ENCODE data around the gene TMX2. TPM values are rescaled to one million over a fixed set of nuclear protein-coding genes. Genes with fewer than 3 reads are reported as not detected.
"Not testable (repeated sequence)": the region's sequence is repeated elsewhere in the genome, so short reads cannot be mapped to it uniquely, and the experiment has no call there.

The TMX2 gene
- total and polyA plus RNA-seq, 2 experiments from 2014 or later = 104 to 129 TPM

DNA sequence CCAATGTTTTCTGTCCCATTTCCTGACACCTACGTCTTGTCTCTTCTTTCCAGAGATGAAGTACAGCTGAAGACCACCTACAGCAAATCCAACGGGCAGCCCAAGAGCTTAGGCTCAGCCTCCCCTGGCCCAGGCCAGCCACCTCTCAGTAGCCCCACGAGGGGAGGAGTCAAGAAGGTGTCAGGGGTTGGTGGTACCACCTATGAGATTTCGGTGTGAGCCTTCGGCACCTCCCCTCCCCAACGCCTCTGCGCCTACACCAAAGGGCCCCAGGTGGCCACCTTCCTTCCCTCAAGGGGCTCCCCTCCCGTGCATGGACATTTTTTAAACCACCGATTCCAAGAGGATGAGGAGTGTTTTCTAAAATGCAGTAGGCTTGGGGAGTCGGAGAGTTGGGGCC, 12.6 kb upstream of the TMX2 start:
- Histone ChIP-seq H3K4me3 (no peak overlapping the region), H3K9me2 (replicated peaks; ENCODE audit: insufficient read depth) (no peaks in the 10 kb centered on the region), H3K27me3 (no peaks in the 10 kb centered on the region), H4K20me1 (ENCODE audit: insufficient read depth, poor library complexity, severe bottlenecking) (no peaks in the 10 kb centered on the region), H3K4me2 (no peak overlapping the region), H3K9me3 (ENCODE audit: low read depth) (no peaks in the 10 kb centered on the region), H3K4me1 (ENCODE audit: insufficient read depth) (no peaks in the 10 kb centered on the region), H3K36me3 (replicated peaks; ENCODE audit: insufficient read depth, low read depth) (peaks cover 1% of the 10 kb centered on the region), H2AFZ (no peak overlapping the region), H3K27ac (no peak overlapping the region), H3K79me2 (no peaks in the 10 kb centered on the region)
- DNase-seq (ENCODE audit: low spot score) = no peak
- 94% methylated on average over 10 of the region's 10 CpGs for WGBS (ENCODE audit: low lambda C conversion rate, missing lambda C conversion rate)
- TF ChIP-seq EZH2phosphoT487 (IDR thresholded peaks at IDR 0.05; ENCODE audit: low read depth, severe bottlenecking, unreplicated experiment) = no peak
- TF ChIP-seq, protein P1, sequence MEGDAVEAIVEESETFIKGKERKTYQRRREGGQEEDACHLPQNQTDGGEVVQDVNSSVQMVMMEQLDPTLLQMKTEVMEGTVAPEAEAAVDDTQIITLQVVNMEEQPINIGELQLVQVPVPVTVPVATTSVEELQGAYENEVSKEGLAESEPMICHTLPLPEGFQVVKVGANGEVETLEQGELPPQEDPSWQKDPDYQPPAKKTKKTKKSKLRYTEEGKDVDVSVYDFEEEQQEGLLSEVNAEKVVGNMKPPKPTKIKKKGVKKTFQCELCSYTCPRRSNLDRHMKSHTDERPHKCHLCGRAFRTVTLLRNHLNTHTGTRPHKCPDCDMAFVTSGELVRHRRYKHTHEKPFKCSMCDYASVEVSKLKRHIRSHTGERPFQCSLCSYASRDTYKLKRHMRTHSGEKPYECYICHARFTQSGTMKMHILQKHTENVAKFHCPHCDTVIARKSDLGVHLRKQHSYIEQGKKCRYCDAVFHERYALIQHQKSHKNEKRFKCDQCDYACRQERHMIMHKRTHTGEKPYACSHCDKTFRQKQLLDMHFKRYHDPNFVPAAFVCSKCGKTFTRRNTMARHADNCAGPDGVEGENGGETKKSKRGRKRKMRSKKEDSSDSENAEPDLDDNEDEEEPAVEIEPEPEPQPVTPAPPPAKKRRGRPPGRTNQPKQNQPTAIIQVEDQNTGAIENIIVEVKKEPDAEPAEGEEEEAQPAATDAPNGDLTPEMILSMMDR (IDR thresholded peaks at IDR 0.05; ENCODE audit: poor library complexity) = no peak
- no peak for TF ChIP-seq EZH2 (IDR thresholded peaks at IDR 0.05; ENCODE audit: borderline replicate concordance)

DNA sequence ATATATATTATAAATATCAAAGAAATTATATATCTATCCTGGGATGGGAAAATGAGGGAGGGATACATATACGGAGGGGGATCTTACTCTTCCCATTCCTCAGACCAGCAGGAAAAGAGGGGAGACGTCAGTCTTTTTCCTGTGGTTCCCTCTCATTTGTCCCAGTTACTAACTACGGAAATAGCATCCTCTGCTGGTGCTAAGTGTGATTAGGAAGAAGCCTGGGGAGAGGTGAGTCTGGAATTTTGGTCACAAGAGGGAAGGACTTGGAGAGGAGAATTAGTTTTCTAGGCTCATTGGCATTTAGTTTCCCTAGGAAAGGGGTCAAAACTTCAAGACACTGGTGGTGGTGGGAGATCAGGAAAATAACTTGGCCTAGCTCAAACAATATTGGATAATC, 12.0 kb upstream of the TMX2 start:
- Histone ChIP-seq H4K20me1 (ENCODE audit: insufficient read depth, poor library complexity, severe bottlenecking) (no peaks in the 10 kb centered on the region), H3K4me2 (no peak overlapping the region), H3K36me3 (replicated peaks; ENCODE audit: insufficient read depth, low read depth) (no peaks in the 10 kb centered on the region), H3K4me3 (no peak overlapping the region), H3K79me2 (no peaks in the 10 kb centered on the region), H3K27ac (no peak overlapping the region), H3K9me2 (replicated peaks; ENCODE audit: insufficient read depth) (no peaks in the 10 kb centered on the region), H3K9me3 (ENCODE audit: low read depth) (no peaks in the 10 kb centered on the region), H2AFZ (no peak overlapping the region), H3K4me1 (ENCODE audit: insufficient read depth) (no peaks in the 10 kb centered on the region), H3K27me3 (no peaks in the 10 kb centered on the region)
- no peak for TF ChIP-seq EZH2 (IDR thresholded peaks at IDR 0.05; ENCODE audit: borderline replicate concordance)
- no peak for TF ChIP-seq EZH2phosphoT487 (IDR thresholded peaks at IDR 0.05; ENCODE audit: low read depth, severe bottlenecking, unreplicated experiment)
- TF ChIP-seq, protein P1 (IDR thresholded peaks at IDR 0.05; ENCODE audit: poor library complexity) = no peak
- no peak for DNase-seq (ENCODE audit: low spot score)
- 87% methylated on average over 3 of the region's 3 CpGs for WGBS (ENCODE audit: low lambda C conversion rate, missing lambda C conversion rate)

GRCh38 chr11:57703341-57703740, 9.1 kb upstream of the TMX2 start:
- no peak overlapping the region for H3K4me3 ChIP-seq
- H3K27ac ChIP-seq = no peak overlapping the region
- H3K4me1 ChIP-seq (ENCODE audit: insufficient read depth) = no peaks in the 10 kb centered on the region
- H3K79me2 ChIP-seq = peaks cover 26% of the 10 kb centered on the region
- no peaks in the 10 kb centered on the region for H4K20me1 ChIP-seq (ENCODE audit: insufficient read depth, poor library complexity, severe bottlenecking)
- H3K36me3 ChIP-seq (replicated peaks; ENCODE audit: insufficient read depth, low read depth) = no peaks in the 10 kb centered on the region
- no peak overlapping the region for H2AFZ ChIP-seq
- H3K4me2 ChIP-seq = no peak overlapping the region
- WGBS (ENCODE audit: low lambda C conversion rate, missing lambda C conversion rate) = 94% methylated on average over 4 of the region's 4 CpGs
- no peaks in the 10 kb centered on the region for H3K9me2 ChIP-seq (replicated peaks; ENCODE audit: insufficient read depth)
- no peaks in the 10 kb centered on the region for H3K9me3 ChIP-seq (ENCODE audit: low read depth)
- TF ChIP-seq EZH2 (IDR thresholded peaks at IDR 0.05; ENCODE audit: borderline replicate concordance) = no peak
- TF ChIP-seq EZH2phosphoT487 (IDR thresholded peaks at IDR 0.05; ENCODE audit: low read depth, severe bottlenecking, unreplicated experiment) = no peak
- TF ChIP-seq, protein P1 (IDR thresholded peaks at IDR 0.05; ENCODE audit: poor library complexity) = no peak
- DNase-seq (ENCODE audit: low spot score) = no peak
- H3K27me3 ChIP-seq = no peaks in the 10 kb centered on the region

DNA sequence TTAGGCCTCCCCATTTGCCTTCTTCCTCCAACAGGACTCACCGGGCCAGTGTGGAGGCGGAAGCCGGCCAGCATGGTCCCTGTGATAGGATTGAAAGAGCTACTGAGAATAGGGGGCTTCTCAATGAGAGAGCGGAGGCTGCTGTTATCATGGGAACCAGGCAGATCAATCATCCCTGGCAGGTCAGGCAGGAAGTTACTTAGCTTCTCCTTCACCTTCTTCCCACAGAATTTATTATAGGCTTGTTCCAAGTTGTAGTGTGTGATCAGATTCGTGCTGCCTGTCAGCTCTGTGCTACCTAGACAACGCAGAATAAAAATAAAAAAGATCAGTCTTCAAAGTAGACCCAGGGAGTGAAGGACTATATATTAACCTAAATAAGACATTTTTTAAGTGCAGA, 7.5 kb upstream of the TMX2 start:
- H3K4me1 ChIP-seq (ENCODE audit: insufficient read depth) = no peaks in the 10 kb centered on the region
- H3K4me2 ChIP-seq = no peak overlapping the region
- no peaks in the 10 kb centered on the region for H3K9me2 ChIP-seq (replicated peaks; ENCODE audit: insufficient read depth)
- WGBS (ENCODE audit: low lambda C conversion rate, missing lambda C conversion rate) = 96% methylated on average over 6 of the region's 6 CpGs
- no peak for DNase-seq (ENCODE audit: low spot score)
- H3K27me3 ChIP-seq = no peaks in the 10 kb centered on the region
- TF ChIP-seq, protein P1 (IDR thresholded peaks at IDR 0.05; ENCODE audit: poor library complexity) = no peak
- peaks cover 37% of the 10 kb centered on the region for H3K79me2 ChIP-seq
- no peaks in the 10 kb centered on the region for H4K20me1 ChIP-seq (ENCODE audit: insufficient read depth, poor library complexity, severe bottlenecking)
- H3K27ac ChIP-seq = no peak overlapping the region
- no peak overlapping the region for H2AFZ ChIP-seq
- no peaks in the 10 kb centered on the region for H3K36me3 ChIP-seq (replicated peaks; ENCODE audit: insufficient read depth, low read depth)
- no peaks in the 10 kb centered on the region for H3K9me3 ChIP-seq (ENCODE audit: low read depth)
- no peak overlapping the region for H3K4me3 ChIP-seq

DNA sequence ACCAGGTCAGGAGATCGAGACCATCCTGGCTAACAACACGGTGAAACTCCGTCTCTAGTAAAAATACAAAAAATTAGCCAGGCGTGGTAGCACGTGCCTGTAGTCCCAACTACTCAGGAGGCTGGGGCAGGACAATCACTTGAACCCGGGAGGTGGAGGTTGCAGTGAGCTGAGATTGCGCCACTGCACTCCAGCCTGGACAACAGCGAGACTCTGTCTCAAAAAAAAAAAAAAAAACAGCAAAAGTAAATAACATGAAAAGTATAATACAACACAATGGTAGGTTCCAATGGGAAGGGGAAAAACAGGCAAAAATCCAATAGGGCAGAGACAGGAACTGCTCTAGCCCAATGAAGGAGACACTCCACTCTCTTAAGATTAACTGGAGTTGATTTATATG, 7.0 kb upstream of the TMX2 start:
- H3K4me1 ChIP-seq (ENCODE audit: insufficient read depth); H3K4me2 ChIP-seq; H4K20me1 ChIP-seq (ENCODE audit: insufficient read depth, poor library complexity, severe bottlenecking); H3K27me3 ChIP-seq; H3K36me3 ChIP-seq (replicated peaks; ENCODE audit: insufficient read depth, low read depth); H2AFZ ChIP-seq; H3K9me2 ChIP-seq (replicated peaks; ENCODE audit: insufficient read depth); DNase-seq (ENCODE audit: low spot score); H3K27ac ChIP-seq; H3K4me3 ChIP-seq; H3K9me3 ChIP-seq (ENCODE audit: low read depth): not testable (repeated sequence)
- H3K79me2 ChIP-seq = peaks cover 42% of the 10 kb centered on the region
- WGBS (ENCODE audit: low lambda C conversion rate, missing lambda C conversion rate) = 93% methylated on average over 8 of the region's 8 CpGs

Measured in hepatocyte (in vitro differentiated cells).